Endothelial cell (in vitro differentiated cells): ENCODE data around the gene PM20D2. TPM values are rescaled to one million over a fixed set of nuclear protein-coding genes. Genes with fewer than 3 reads are reported as not detected.

Source experiments
- DNase-seq: peaks from one replicate; pipeline ENCODE4 v3.0.0; 2021; ENCODE audit warnings: low spot score
- H3K27ac Mint-ChIP-seq: one replicate; pipeline ENCODE4 v1.8.0; 2021; ENCODE audit warnings: mixed read lengths, inconsistent platforms; ENCODE audit not compliant: unreplicated experiment
- H3K27me3 Mint-ChIP-seq: one replicate; pipeline ENCODE4 v1.8.0; 2021; ENCODE audit warnings: mild to moderate bottlenecking, moderate library complexity, mixed read lengths, inconsistent platforms; ENCODE audit not compliant: unreplicated experiment
- H3K36me3 Mint-ChIP-seq: one replicate; pipeline ENCODE4 v1.8.0; 2021; ENCODE audit warnings: mild to moderate bottlenecking, low read depth, mixed read lengths, inconsistent platforms; ENCODE audit not compliant: unreplicated experiment
- H3K4me1 Mint-ChIP-seq: one replicate; pipeline ENCODE4 v1.8.0; 2021; ENCODE audit warnings: mild to moderate bottlenecking, mixed read lengths, inconsistent platforms; ENCODE audit not compliant: unreplicated experiment
- H3K4me3 Mint-ChIP-seq: one replicate; pipeline ENCODE4 v1.8.0; 2021; ENCODE audit warnings: mild to moderate bottlenecking, mixed read lengths, inconsistent platforms; ENCODE audit not compliant: unreplicated experiment
- H3K9me3 Mint-ChIP-seq: one replicate; pipeline ENCODE4 v1.8.0; 2021; ENCODE audit warnings: mixed read lengths, inconsistent platforms; ENCODE audit not compliant: unreplicated experiment
- CTCF ChIP-seq: fragments of 200-600 bp; sonication (generic); IDR thresholded peaks from one replicate; pipeline ENCODE4 v1.5.0; 2021; ENCODE audit warnings: antibody characterized with exemption; ENCODE audit not compliant: unreplicated experiment
- long read RNA-seq: library from polyadenylated mRNA; unstranded; transcript quantifications from one replicate; pipeline ENCODE4 v2.0.0, GENCODE V29; 2020; ENCODE audit not compliant: unreplicated experiment
- total RNA-seq: library from RNA; stranded (reverse); fragmentation: NEBNext Ultra II Directional; extraction: Animal tissue kit (Norgen Biotek cat#: 25700); gene quantifications from one replicate; pipeline ENCODE4 v1.2.1, GENCODE V29; 2021; ENCODE audit not compliant: unreplicated experiment

Gene PM20D2
- 1.3 TPM for total RNA-seq
- long read RNA-seq, result 0 reads

- Mint-ChIP-seq H3K36me3 (no peaks in the 10 kb centered on the region), H3K27ac (no peak within 1 kb of the TSS), H3K4me3 (peak within 1 kb of the TSS; percentile 81), H3K4me1 (no peaks in the 10 kb centered on the region), H3K27me3 (no peaks in the 10 kb centered on the region), H3K9me3 (no peaks in the 10 kb centered on the region)
- DNase-seq, result peak; percentile 44
- TF ChIP-seq CTCF, result no peak
Measured at GRCh38 chr6:89145956-89146717, at the start of gene PM20D2. Gene PM20D2, plus strand, starts transcription at chr6:89146055. Its CDS starts 90 bp downstream, at chr6:89146145.

- Mint-ChIP-seq H3K27ac (no peak overlapping the region), H3K36me3 (no peaks in the 10 kb centered on the region), H3K4me3 (no peak overlapping the region), H3K4me1 (no peaks in the 10 kb centered on the region), H3K9me3 (no peaks in the 10 kb centered on the region), H3K27me3 (no peaks in the 10 kb centered on the region)
- no peak for DNase-seq
- TF ChIP-seq CTCF, result no peak
Measured at GRCh38 chr6:89098461-89098860, 47.4 kb upstream of the PM20D2 start.

- Mint-ChIP-seq H3K27ac (no peak overlapping the region), H3K27me3 (no peaks in the 10 kb centered on the region), H3K4me3 (no peak overlapping the region), H3K36me3 (no peaks in the 10 kb centered on the region), H3K9me3 (no peaks in the 10 kb centered on the region), H3K4me1 (no peaks in the 10 kb centered on the region)
- TF ChIP-seq CTCF, result no peak
- no peak for DNase-seq
Measured at GRCh38 chr6:89100114-89100513, 45.7 kb upstream of the PM20D2 start.

GRCh38 chr6:89110284-89110683 is 35.6 kb upstream of the PM20D2 start:
- no peaks in the 10 kb centered on the region for H3K4me1 Mint-ChIP-seq
- H3K36me3 Mint-ChIP-seq, result no peaks in the 10 kb centered on the region
- H3K4me3 Mint-ChIP-seq, result no peak overlapping the region
- TF ChIP-seq CTCF, result no peak
- no peak for DNase-seq
- H3K27ac Mint-ChIP-seq, result no peak overlapping the region
- no peaks in the 10 kb centered on the region for H3K27me3 Mint-ChIP-seq
- no peaks in the 10 kb centered on the region for H3K9me3 Mint-ChIP-seq

- Mint-ChIP-seq H3K4me1 (peaks cover 2% of the 10 kb centered on the region), H3K27ac (no peak overlapping the region), H3K9me3 (no peaks in the 10 kb centered on the region), H3K4me3 (no peak overlapping the region), H3K27me3 (no peaks in the 10 kb centered on the region), H3K36me3 (peaks cover under 1% of the 10 kb centered on the region)
- no peak for DNase-seq
- TF ChIP-seq CTCF, result no peak
Measured at GRCh38 chr6:89111933-89112332, 33.9 kb upstream of the PM20D2 start.
